C4-2B (cell line): ENCODE measurements around the gene USP19.
A peak's percentile ranks its signal among the peaks of the same experiment; 100 is the strongest.

Experiments
- H3K27ac ChIP-seq: fragments of 450-650 bp; 2 replicates; pipeline ENCODE4 v1.5.1; 2017
- CTCF ChIP-seq: fragments of 450-650 bp; conservative IDR thresholded peaks from 2 replicates; pipeline ENCODE4 v1.5.1; 2017; ENCODE audit warnings: mild to moderate bottlenecking
- ZFX ChIP-seq: fragments of 450-650 bp; IDR thresholded peaks from 2 replicates; pipeline ENCODE4 v1.6.1; 2017

Gene USP19

GRCh38 chr3:49112262-49112661, 8.4 kb downstream of the USP19 start:
- TF ChIP-seq ZFX = no peak
- TF ChIP-seq CTCF = no peak

GRCh38 chr3:49111347-49111746, 9.3 kb downstream of the USP19 start:
- TF ChIP-seq ZFX = no peak
- TF ChIP-seq CTCF = no peak
- H3K27ac ChIP-seq = no peak overlapping the region

More at GRCh38 chr3:49112262-49112661, 8.4 kb downstream of the USP19 start:
- H3K27ac ChIP-seq = no peak overlapping the region

GRCh38 chr3:49110780-49111179, 9.8 kb downstream of the USP19 start:
- H3K27ac ChIP-seq = no peak overlapping the region
- TF ChIP-seq ZFX = no peak
- no peak for TF ChIP-seq CTCF

GRCh38 chr3:49108346-49108745, 12.3 kb downstream of the USP19 start:
- TF ChIP-seq CTCF (no peak), ZFX (no peak)
- H3K27ac ChIP-seq = no peak overlapping the region

GRCh38 chr3:49104427-49105291, 16.0 kb downstream of the USP19 start, which contains the start of gene QARS1:
TSS of gene QARS1 (minus strand) at chr3:49104757. CDS start at chr3:49104733, 24 bp downstream.
- TF ChIP-seq ZFX (peak; percentile 76; the same call in 1 of the 2 replicates), CTCF (no peak)
- H3K27ac ChIP-seq = peak within 1 kb of the TSS; percentile 87

- H3K27ac ChIP-seq = peak overlapping the region; percentile 87
- TF ChIP-seq ZFX (no peak), CTCF (no peak)
These were observed 16.6 kb downstream of the USP19 start for GRCh38 chr3:49104052-49104426.

GRCh38 chr3:49100046-49100615, 20.5 kb downstream of the USP19 start:
- no peak overlapping the region for H3K27ac ChIP-seq
- no peak for TF ChIP-seq ZFX
- TF ChIP-seq CTCF = no peak
